GM19372 (cell line): ENCODE data around the gene SMIM10.
"Not testable (repeated sequence)": the region's sequence is repeated elsewhere in the genome, so short reads cannot be mapped to it uniquely, and the experiment has no call there.

Source experiments
- ATAC-seq: cut with Tn5 transposase; IDR thresholded peaks from one replicate; pipeline ENCODE4 v1.9.1; 2021; ENCODE audit warnings: mild to moderate bottlenecking, low read depth, moderate library complexity; ENCODE audit not compliant: unreplicated experiment

The SMIM10 gene

GRCh38 chrX:135009838-135010237 lies 19.0 kb downstream of the SMIM10 start:
- no peak for ATAC-seq

GRCh38 chrX:135010921-135011320 lies 20.1 kb downstream of the SMIM10 start:
- no peak for ATAC-seq

- no peak for ATAC-seq
These were observed 24.9 kb downstream of the SMIM10 start for GRCh38 chrX:135015523-135016245.

- not testable (repeated sequence) for ATAC-seq
These were observed 29.1 kb downstream of the SMIM10 start for GRCh38 chrX:135019890-135020289.

GRCh38 chrX:135023791-135024190 lies 33.0 kb downstream of the SMIM10 start:
- not testable (repeated sequence) for ATAC-seq

- no peak for ATAC-seq
These were observed 33.7 kb downstream of the SMIM10 start for GRCh38 chrX:135024526-135024925.

- ATAC-seq, result not testable (repeated sequence)
These were observed 39.6 kb downstream of the SMIM10 start for GRCh38 chrX:135030207-135030963.

- not testable (repeated sequence) for ATAC-seq
These were observed 50.6 kb downstream of the SMIM10 start for GRCh38 chrX:135041149-135042123.
